NCI-H2107 (cell line): Measurements from ENCODE around the gene HDAC3.

Experiments
- DNase-seq: peaks from one replicate; lab custom pipeline; 2025; lab: John Stamatoyannopoulos, UW

Gene HDAC3

GRCh38 chr5:141636413-141637122, at the start of gene HDAC3, which contains the start of gene RELL2:
Gene HDAC3 (minus strand): TSS chr5:141636849. CDS start chr5:141636790, 59 bp downstream.
Gene RELL2 (plus strand): TSS chr5:141636997. CDS start chr5:141638226, 1,229 bp downstream.
- peak; percentile 63 for DNase-seq

DNA sequence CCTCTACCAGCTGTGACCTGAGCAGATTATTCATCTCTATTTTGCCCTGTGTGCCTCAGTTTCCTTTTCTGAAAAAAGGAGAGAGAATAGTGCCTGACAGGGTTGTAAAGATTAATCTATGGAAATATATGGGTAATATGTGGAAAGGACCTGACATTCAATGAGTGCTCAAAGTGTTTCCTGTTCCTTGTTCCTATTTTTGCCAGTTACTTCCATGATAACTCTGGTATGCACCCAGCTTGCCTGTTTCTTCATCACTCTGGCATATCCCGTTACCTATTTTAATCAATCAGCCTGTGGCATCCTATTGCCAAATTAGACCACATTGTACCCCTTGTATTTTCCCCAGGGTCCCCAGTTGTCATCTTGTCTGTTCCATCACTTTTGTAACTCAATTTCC, 48.9 kb upstream of the HDAC3 start:
- no peak for DNase-seq

DNA sequence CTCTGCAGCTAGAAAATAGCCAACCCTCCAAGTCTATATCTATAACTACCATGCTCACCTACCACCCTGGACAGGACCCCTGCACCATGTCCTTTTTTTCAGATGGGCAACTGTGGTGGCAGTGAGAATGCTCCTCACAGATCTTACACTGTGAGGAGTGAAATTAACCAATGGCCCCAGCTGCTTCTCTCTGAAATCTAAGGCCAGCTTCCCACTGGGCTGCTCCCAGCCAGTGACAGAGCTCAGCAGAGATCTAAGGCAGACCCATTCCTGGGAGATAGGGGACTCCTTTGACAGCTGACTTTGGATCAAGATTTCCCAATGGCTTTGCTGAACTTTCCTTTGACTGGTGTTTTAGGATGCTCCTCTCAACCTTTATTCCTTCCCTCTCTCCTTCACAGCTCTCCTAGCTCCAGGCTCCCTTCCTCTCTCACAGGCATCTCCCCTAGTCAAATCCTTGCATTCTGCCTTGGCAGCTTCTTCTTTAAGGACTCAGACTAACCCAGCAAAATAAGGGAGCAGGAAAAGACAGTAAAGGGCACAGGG, 47.0 kb upstream of the HDAC3 start:
- DNase-seq = no peak

DNA sequence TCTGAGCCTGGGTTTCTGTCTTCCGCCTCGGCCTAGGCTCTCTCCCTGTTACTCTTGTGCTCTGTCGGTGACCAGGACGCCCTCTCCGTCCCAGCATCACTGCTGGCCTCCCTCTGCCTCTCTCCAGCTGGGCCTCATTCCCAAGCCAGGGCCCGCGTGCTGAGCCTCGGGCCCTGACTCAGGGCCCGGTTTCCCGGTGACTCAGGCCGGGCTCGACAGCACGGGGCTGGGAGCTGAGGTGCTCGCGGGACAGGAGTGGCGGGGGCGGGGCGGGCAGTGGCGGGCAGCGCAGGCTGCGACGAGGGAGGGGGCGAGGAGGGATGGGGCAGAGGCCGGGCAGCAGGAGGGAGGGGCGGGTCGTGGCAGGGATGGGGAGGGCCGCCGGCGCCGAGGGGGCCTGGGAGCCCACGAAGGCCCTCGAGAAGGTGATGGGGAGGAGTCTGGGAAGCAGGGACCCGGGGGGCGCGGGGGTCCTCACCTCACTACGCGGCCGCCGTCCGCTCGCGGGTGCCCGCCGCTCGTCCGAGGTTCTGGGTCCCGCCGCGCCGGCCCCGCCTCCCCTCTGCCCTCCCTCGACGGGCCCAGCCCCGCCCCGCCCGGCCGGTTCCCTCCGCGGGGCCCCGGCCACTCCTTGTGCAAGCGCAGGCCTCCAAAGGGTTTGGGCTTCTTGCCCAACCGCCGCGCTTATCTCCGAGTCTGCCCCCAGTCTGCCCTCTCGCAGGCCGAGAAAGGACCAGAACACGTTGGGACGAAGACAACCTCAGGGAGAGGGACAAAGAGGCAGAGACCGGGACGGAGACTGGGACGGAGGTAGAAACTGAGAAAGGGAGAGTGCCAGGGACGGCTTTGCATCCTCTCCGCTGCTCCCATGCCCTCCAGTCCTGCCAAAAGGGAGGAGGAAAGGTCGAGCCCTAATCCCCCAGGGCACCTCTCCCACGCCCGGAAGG, 45.3 kb upstream of the HDAC3 start, which contains the start of gene ARAP3:
Gene ARAP3 (minus strand): TSS at position 536 of the 947 bp plus-strand sequence. CDS start 1,744 bp downstream, outside the sequence.
- DNase-seq = no peak

DNA sequence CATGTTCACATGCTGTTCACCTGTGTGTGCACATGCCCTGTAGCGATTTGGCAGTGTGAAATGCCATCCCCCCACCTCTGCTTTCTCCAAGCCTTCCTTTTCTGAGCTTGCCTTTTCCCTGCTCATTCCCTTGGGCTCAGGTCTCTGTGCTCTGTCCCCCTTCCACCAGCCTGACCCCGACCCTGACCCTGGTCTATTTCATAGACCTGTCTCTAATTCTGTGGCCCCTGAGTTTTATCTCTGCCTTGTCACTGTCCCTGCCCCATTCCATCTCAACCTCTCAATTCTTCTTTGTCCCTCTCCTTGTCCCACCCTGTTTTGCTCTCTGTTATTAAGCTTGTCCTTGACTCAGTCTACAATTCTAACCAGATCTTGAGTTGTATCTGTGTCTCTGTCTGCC, 44.6 kb upstream of the HDAC3 start:
- no peak for DNase-seq

- no peak for DNase-seq
Measured at GRCh38 chr5:141680751-141681201, 44.1 kb upstream of the HDAC3 start.

- DNase-seq = no peak
Measured at GRCh38 chr5:141680178-141680577, 43.5 kb upstream of the HDAC3 start.

DNA sequence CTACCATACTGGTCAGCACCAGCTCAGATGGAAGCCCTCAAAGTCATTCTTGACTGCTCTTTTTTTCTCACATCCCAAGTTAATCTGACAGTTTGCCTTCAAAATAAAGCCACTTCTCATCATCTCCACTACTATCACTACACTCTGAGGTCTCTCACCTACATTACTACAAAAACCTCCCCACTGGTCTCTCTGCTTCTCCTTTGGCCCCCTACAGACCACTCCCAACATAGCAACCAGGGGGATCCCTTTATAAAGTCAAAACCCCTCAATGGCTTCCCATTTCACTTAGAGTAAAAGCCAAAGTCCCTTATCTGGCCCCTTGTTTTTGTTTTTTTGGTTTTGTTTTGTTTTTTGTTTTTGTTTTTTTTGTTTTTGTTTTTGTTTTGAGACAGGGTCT, 40.8 kb upstream of the HDAC3 start:
- DNase-seq = no peak

DNA sequence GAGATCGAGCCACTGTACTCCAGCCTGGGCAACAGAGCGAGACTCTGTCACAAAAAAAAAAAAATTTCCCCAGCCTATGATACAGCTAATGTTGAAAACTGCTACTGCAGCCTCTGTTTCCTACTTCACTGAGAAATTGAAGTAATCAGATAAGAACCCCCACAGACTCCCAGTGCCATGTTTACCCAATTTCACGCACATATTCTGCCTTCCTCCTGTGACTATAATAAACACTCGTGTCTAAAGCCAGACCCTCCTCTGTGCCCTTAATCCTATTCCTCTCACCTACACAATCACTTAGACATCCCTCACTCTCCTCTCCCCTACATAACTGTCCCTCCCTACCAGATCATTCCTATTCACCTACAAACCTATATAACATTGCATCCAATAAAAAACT, 39.0 kb upstream of the HDAC3 start:
- DNase-seq = no peak

DNA sequence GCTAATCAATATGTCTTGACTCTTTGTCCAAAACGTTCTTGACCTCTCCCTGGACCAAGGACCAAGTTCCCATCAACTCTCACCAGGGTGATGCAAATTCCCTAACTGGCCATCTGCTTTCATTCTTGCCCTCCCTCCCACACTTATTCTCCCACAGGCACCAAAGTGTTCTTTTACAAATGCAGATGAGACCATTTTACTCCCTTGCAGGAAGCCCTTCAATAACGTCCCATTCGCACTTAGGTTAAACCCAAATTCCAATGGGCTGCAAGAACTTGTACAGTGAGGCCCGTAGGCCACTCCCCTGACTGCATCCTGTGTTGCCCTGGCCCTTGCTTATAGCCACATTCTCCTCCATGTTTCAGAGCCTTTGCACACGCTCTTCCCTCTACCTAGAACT, 38.1 kb upstream of the HDAC3 start:
- DNase-seq = no peak

DNA sequence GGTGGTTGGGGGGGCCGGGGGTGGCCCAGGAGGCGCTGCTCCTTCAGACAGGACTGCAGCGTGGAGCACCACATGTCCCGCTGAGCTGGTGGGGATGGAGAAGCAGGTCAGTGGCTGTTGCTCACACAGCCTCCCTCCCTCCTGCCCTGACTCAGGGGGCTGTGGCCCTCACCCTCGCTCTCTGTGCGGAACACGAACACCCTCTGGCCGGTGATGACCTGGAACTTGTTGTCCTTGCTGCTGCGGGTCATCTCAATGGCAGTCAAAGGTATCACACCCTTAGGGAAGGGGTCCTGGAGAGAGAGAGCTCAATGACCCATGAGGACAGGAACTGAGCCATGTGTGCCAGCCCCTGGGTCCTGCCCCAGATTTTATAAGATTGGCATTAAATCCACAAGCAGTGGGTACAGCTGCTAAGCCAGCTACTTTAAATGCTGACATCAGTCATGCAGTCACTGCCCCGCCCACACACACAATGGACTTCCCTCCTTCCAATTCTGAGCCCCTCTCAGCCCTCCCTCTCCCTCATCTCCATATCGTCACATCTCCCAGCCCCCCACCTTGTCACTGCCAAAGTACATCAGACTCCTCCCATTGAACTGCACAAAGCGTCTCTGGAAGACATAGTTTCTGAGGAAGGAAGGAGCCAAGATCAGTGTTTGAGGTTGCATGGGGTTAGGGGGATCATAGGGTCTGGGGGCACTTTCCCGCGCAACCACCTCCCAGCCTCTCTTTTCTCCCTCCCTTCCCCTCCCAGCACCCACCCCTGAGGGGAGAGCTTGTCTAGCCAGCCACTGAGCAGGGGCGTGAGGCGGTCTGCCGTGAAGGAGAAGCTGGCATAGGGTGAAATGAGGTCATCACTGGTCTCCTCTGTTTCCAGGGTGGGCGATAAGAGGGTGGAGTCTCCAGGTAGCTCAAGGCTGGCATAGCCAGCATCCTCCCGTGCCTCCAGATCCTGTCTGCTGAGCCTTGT, 36.5 kb upstream of the HDAC3 start:
- no peak for DNase-seq

- DNase-seq = no peak
Measured at GRCh38 chr5:141672071-141672840, 35.6 kb upstream of the HDAC3 start.

DNA sequence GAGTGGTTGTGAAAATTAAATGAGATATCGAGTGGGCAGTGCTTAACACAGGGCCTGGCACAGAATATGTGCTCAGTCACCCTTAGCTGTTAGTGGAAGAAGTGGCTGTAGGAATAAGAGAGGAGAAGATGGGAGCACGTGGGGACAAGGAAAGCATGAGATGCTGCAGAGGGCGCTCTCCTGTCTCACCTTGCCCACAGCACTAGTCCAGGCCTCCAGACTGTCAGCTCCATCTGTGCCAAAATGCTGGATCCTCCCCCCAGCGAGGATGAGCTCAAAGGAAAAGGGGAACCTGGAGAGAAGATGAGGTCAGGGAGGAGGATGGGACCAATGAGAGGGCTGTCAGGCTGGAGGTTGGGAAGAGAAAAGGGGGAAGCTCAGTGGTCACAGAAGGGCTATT, 32.9 kb upstream of the HDAC3 start:
- no peak for DNase-seq

GRCh38 chr5:141668601-141669265, 32.1 kb upstream of the HDAC3 start:
- DNase-seq = no peak

- DNase-seq = no peak
Measured at GRCh38 chr5:141665995-141666940, 29.6 kb upstream of the HDAC3 start.

GRCh38 chr5:141664733-141665461, 28.2 kb upstream of the HDAC3 start:
- no peak for DNase-seq

DNA sequence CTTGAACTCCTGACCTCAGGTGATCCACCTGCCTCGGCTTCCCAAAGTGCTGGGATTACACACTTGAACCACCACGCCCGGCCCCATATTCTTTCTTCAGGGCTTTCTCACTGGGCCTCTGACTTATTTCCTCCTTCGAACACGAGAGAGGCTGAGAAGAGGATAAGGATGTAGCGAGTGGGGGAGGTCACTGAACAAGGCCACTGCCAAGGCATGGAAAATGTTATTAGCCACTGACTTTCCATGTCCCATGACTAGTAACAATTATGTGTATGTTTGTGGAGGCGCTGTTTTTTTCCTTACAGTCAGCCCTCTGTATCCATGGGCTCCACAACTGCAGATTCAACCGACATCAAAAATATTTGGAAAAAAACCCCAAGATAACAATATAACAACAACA, 26.9 kb upstream of the HDAC3 start:
- DNase-seq = no peak

GRCh38 chr5:141662028-141662427, 25.4 kb upstream of the HDAC3 start:
- DNase-seq = no peak
